Activated naive CD4-positive, alpha-beta T cell treated with anti-CD3 and anti-CD28 coated beads, Interleukin-2, amount 10 ng/mL, durations not matched to agents 7 days and 5 days (primary cell): ENCODE measurements around the gene GCH1.
"Not testable (repeated sequence)": the region's sequence is repeated elsewhere in the genome, so short reads cannot be mapped to it uniquely, and the experiment has no call there.

Experiments used
- CTCF ChIA-PET: fragments of 350-600 bp; sonication (Branson Sonifier 250); formaldehyde crosslinking; loops from one replicate; lab custom pipeline; 2021; ENCODE audit warnings: antibody characterized with exemption; lab: Charles Lee
- DNase-seq: peaks from one replicate; pipeline ENCODE4 v3.0.0-alpha.2; 2020
- H3K27ac Mint-ChIP-seq: one replicate; pipeline ENCODE4 v1.8.0; 2021; ENCODE audit warnings: mild to moderate bottlenecking, moderate library complexity, mixed read lengths
- H3K27me3 Mint-ChIP-seq: one replicate; pipeline ENCODE4 v1.8.0; 2021; ENCODE audit warnings: mild to moderate bottlenecking, mixed read lengths
- H3K36me3 Mint-ChIP-seq: one replicate; pipeline ENCODE4 v1.8.0; 2021; ENCODE audit warnings: mixed read lengths
- H3K4me1 Mint-ChIP-seq: one replicate; pipeline ENCODE4 v1.8.0; 2021; ENCODE audit warnings: mixed read lengths
- H3K4me3 Mint-ChIP-seq: one replicate; pipeline ENCODE4 v1.8.0; 2021; ENCODE audit warnings: mild to moderate bottlenecking, moderate library complexity, mixed read lengths
- H3K9me3 Mint-ChIP-seq: one replicate; pipeline ENCODE4 v1.8.0; 2021; ENCODE audit warnings: mixed read lengths

GCH1 gene

GRCh38 chr14:54927551-54927950 is 24.9 kb upstream of the GCH1 start:
- Mint-ChIP-seq H3K4me1 (peaks cover 14% of the 10 kb centered on the region), H3K36me3 (no peaks in the 10 kb centered on the region), H3K9me3 (no peaks in the 10 kb centered on the region), H3K4me3 (no peak overlapping the region), H3K27me3 (peaks cover 4% of the 10 kb centered on the region), H3K27ac (no peak overlapping the region)
- no peak for DNase-seq
- CTCF ChIA-PET = no interaction called here

GRCh38 chr14:54926570-54926969 is 23.9 kb upstream of the GCH1 start:
- not testable (repeated sequence) for DNase-seq, H3K4me3 Mint-ChIP-seq, H3K9me3 Mint-ChIP-seq, H3K27ac Mint-ChIP-seq, H3K36me3 Mint-ChIP-seq, H3K27me3 Mint-ChIP-seq
- H3K4me1 Mint-ChIP-seq = peaks cover 18% of the 10 kb centered on the region
- CTCF ChIA-PET = interaction anchor here (1.1 kb wide), 1 partner anchor 9 kb away, joined by 3 read pairs; no protein-coding TSS in a partner anchor

GRCh38 chr14:54922598-54922997 is 20.0 kb upstream of the GCH1 start:
- peaks cover 11% of the 10 kb centered on the region for H3K4me1 Mint-ChIP-seq
- H3K27ac Mint-ChIP-seq = peak overlapping the region; percentile 19
- DNase-seq = no peak
- CTCF ChIA-PET = interaction anchor here (1.0 kb wide), 1 partner anchor 13 kb away, joined by 4 read pairs; no protein-coding TSS in a partner anchor
- no peaks in the 10 kb centered on the region for H3K9me3 Mint-ChIP-seq
- H3K4me3 Mint-ChIP-seq = no peak overlapping the region
- H3K27me3 Mint-ChIP-seq = peaks cover 4% of the 10 kb centered on the region
- no peaks in the 10 kb centered on the region for H3K36me3 Mint-ChIP-seq

- Mint-ChIP-seq H3K27ac (no peak overlapping the region), H3K9me3 (no peaks in the 10 kb centered on the region), H3K4me3 (no peak overlapping the region), H3K27me3 (peaks cover 10% of the 10 kb centered on the region), H3K4me1 (peaks cover 7% of the 10 kb centered on the region), H3K36me3 (no peaks in the 10 kb centered on the region)
- DNase-seq = no peak
- CTCF ChIA-PET = no interaction called here
Measured at GRCh38 chr14:54920052-54920451, 17.4 kb upstream of the GCH1 start.

GRCh38 chr14:54919330-54919729 is 16.7 kb upstream of the GCH1 start:
- CTCF ChIA-PET = no interaction called here
- no peak overlapping the region for H3K4me3 Mint-ChIP-seq

GRCh38 chr14:54918427-54918826 is 15.8 kb upstream of the GCH1 start:
- DNase-seq = no peak
- CTCF ChIA-PET = interaction anchor here (0.9 kb wide), 1 partner anchor 16 kb away, joined by 4 read pairs; the partner anchor contains the start of gene GCH1
- Mint-ChIP-seq H3K9me3 (no peaks in the 10 kb centered on the region), H3K36me3 (no peaks in the 10 kb centered on the region), H3K27me3 (peaks cover 12% of the 10 kb centered on the region), H3K4me3 (no peak overlapping the region), H3K27ac (no peak overlapping the region), H3K4me1 (peaks cover 7% of the 10 kb centered on the region)

More at GRCh38 chr14:54919330-54919729, 16.7 kb upstream of the GCH1 start:
- Mint-ChIP-seq H3K27me3 (peaks cover 12% of the 10 kb centered on the region), H3K36me3 (no peaks in the 10 kb centered on the region), H3K9me3 (no peaks in the 10 kb centered on the region), H3K4me1 (peaks cover 7% of the 10 kb centered on the region), H3K27ac (no peak overlapping the region)
- no peak for DNase-seq

- H3K9me3 Mint-ChIP-seq = no peaks in the 10 kb centered on the region
- H3K4me1 Mint-ChIP-seq = no peaks in the 10 kb centered on the region
- no peak overlapping the region for H3K4me3 Mint-ChIP-seq
- CTCF ChIA-PET = no interaction called here
- peaks cover 12% of the 10 kb centered on the region for H3K27me3 Mint-ChIP-seq
- DNase-seq = no peak
- no peaks in the 10 kb centered on the region for H3K36me3 Mint-ChIP-seq
- H3K27ac Mint-ChIP-seq = no peak overlapping the region
Measured at GRCh38 chr14:54916101-54916500, 13.5 kb upstream of the GCH1 start.

- Mint-ChIP-seq H3K27me3 (peaks cover under 1% of the 10 kb centered on the region), H3K4me1 (peaks cover 29% of the 10 kb centered on the region), H3K4me3 (no peak overlapping the region), H3K9me3 (no peaks in the 10 kb centered on the region), H3K36me3 (peaks cover 8% of the 10 kb centered on the region), H3K27ac (no peak overlapping the region)
- CTCF ChIA-PET = no interaction called here
- no peak for DNase-seq
Measured at GRCh38 chr14:54909817-54910558, 7.4 kb upstream of the GCH1 start.

- H3K27ac Mint-ChIP-seq, H3K27me3 Mint-ChIP-seq, H3K36me3 Mint-ChIP-seq, H3K9me3 Mint-ChIP-seq, DNase-seq, H3K4me3 Mint-ChIP-seq: not testable (repeated sequence)
- H3K4me1 Mint-ChIP-seq = peaks cover 29% of the 10 kb centered on the region
- CTCF ChIA-PET = interaction anchor here (0.5 to 0.6 kb wide), 2 partner anchors 15 to 227 kb away, joined by 3 read pairs; no protein-coding TSS in a partner anchor
Measured at GRCh38 chr14:54908973-54909372, 6.3 kb upstream of the GCH1 start.

GRCh38 chr14:54908190-54908589 is 5.6 kb upstream of the GCH1 start:
- no peaks in the 10 kb centered on the region for H3K9me3 Mint-ChIP-seq
- peak overlapping the region; percentile 87 for H3K27ac Mint-ChIP-seq

GRCh38 chr14:54906075-54906474 is 3.4 kb upstream of the GCH1 start:
- peaks cover 10% of the 10 kb centered on the region for H3K36me3 Mint-ChIP-seq
- no peaks in the 10 kb centered on the region for H3K9me3 Mint-ChIP-seq
- H3K4me1 Mint-ChIP-seq = peaks cover 34% of the 10 kb centered on the region
- H3K27ac Mint-ChIP-seq = no peak overlapping the region
- CTCF ChIA-PET = interaction anchor here (0.8 kb wide), 1 partner anchor 18 kb away, joined by 3 read pairs; no protein-coding TSS in a partner anchor
- no peak overlapping the region for H3K4me3 Mint-ChIP-seq
- DNase-seq = no peak
- H3K27me3 Mint-ChIP-seq = no peaks in the 10 kb centered on the region

More at GRCh38 chr14:54908190-54908589, 5.6 kb upstream of the GCH1 start:
- H3K27me3 Mint-ChIP-seq = no peaks in the 10 kb centered on the region
- peak overlapping the region; percentile 51 for H3K4me3 Mint-ChIP-seq
- peaks cover 31% of the 10 kb centered on the region for H3K4me1 Mint-ChIP-seq
- H3K36me3 Mint-ChIP-seq = peaks cover 8% of the 10 kb centered on the region
- CTCF ChIA-PET = interaction anchor here (0.5 to 1.4 kb wide), 2 partner anchors 15 to 26 kb away, joined by 3 read pairs; no protein-coding TSS in a partner anchor
- peak; percentile 41 for DNase-seq

GRCh38 chr14:54902143-54902520 is 494 bp downstream of the GCH1 start:
- H3K27ac Mint-ChIP-seq = peak overlapping the region; percentile 94
- H3K4me3 Mint-ChIP-seq = peak overlapping the region; percentile 83
- CTCF ChIA-PET = interaction anchor here (0.6 to 2.2 kb wide), 5 partner anchors 12 to 82 kb away, joined by 3 to 10 read pairs (median 4); no protein-coding TSS in a partner anchor
- H3K4me1 Mint-ChIP-seq = peaks cover 50% of the 10 kb centered on the region
- H3K9me3 Mint-ChIP-seq = no peaks in the 10 kb centered on the region
- peaks cover 20% of the 10 kb centered on the region for H3K36me3 Mint-ChIP-seq
- DNase-seq = peak; percentile 90
- no peaks in the 10 kb centered on the region for H3K27me3 Mint-ChIP-seq

GRCh38 chr14:54901380-54902142 is 1.1 kb downstream of the GCH1 start:
- H3K4me3 Mint-ChIP-seq = peak overlapping the region; percentile 83
- DNase-seq = peak; percentile 44
- H3K9me3 Mint-ChIP-seq = no peaks in the 10 kb centered on the region
- CTCF ChIA-PET = interaction anchor here (0.9 to 2.2 kb wide), 3 partner anchors 10 to 82 kb away, joined by 3 to 10 read pairs (median 4); no protein-coding TSS in a partner anchor
- H3K36me3 Mint-ChIP-seq = peaks cover 21% of the 10 kb centered on the region
- no peaks in the 10 kb centered on the region for H3K27me3 Mint-ChIP-seq
- peak overlapping the region; percentile 94 for H3K27ac Mint-ChIP-seq
- H3K4me1 Mint-ChIP-seq = peaks cover 45% of the 10 kb centered on the region

GRCh38 chr14:54899573-54899972 is 3.1 kb downstream of the GCH1 start:
- Mint-ChIP-seq H3K9me3 (no peaks in the 10 kb centered on the region), H3K27me3 (no peaks in the 10 kb centered on the region), H3K4me3 (peak overlapping the region; percentile 26), H3K4me1 (peaks cover 46% of the 10 kb centered on the region), H3K36me3 (peaks cover 26% of the 10 kb centered on the region), H3K27ac (no peak overlapping the region)
- DNase-seq = no peak
- CTCF ChIA-PET = no interaction called here
